NOMO-1 treated with dmso at 0.1 percent for 144 hours (cell line): ENCODE measurements around the gene TUT7.
"Not testable (repeated sequence)": the region's sequence is repeated elsewhere in the genome, so short reads cannot be mapped to it uniquely, and the experiment has no call there.

Source experiments
- DNase-seq: peaks from one replicate; lab custom pipeline; 2025; ENCODE audit not compliant: unreplicated experiment; lab: John Stamatoyannopoulos, UW

Gene TUT7

GRCh38 chr9:86354011-86354817, at the start of gene TUT7:
Gene TUT7, minus strand, starts transcription at chr9:86354410. Its CDS starts 1,211 bp downstream, at chr9:86353199.
- peak; percentile 74 for DNase-seq

- DNase-seq, result no peak
These were observed 48.4 kb upstream of the TUT7 start for GRCh38 chr9:86402591-86402990.

GRCh38 chr9:86396412-86396811, 42.2 kb upstream of the TUT7 start:
- DNase-seq, result no peak

GRCh38 chr9:86390184-86390583, 36.0 kb upstream of the TUT7 start:
- not testable (repeated sequence) for DNase-seq

GRCh38 chr9:86389628-86390027, 35.4 kb upstream of the TUT7 start:
- peak; percentile 62 for DNase-seq

GRCh38 chr9:86387376-86387775, 33.2 kb upstream of the TUT7 start:
- no peak for DNase-seq

- not testable (repeated sequence) for DNase-seq
These were observed 28.8 kb upstream of the TUT7 start for GRCh38 chr9:86383000-86383399.

- DNase-seq, result no peak
These were observed 21.8 kb upstream of the TUT7 start for GRCh38 chr9:86376016-86376415.

GRCh38 chr9:86369810-86370209, 15.6 kb upstream of the TUT7 start:
- no peak for DNase-seq

- DNase-seq, result peak; percentile 29
These were observed 14.8 kb upstream of the TUT7 start for GRCh38 chr9:86368871-86369521.

- no peak for DNase-seq
These were observed 7.0 kb upstream of the TUT7 start for GRCh38 chr9:86361176-86361575.

GRCh38 chr9:86359151-86359879, 5.1 kb upstream of the TUT7 start:
- no peak for DNase-seq

GRCh38 chr9:86356871-86357866, 3.0 kb upstream of the TUT7 start:
- DNase-seq, result no peak

- DNase-seq, result no peak
These were observed 1.6 kb upstream of the TUT7 start for GRCh38 chr9:86355814-86356213.

GRCh38 chr9:86354818-86355309, 654 bp upstream of the TUT7 start:
- no peak for DNase-seq

GRCh38 chr9:86353655-86354010, 577 bp downstream of the TUT7 start:
- DNase-seq, result no peak

- no peak for DNase-seq
These were observed 1.7 kb downstream of the TUT7 start for GRCh38 chr9:86352440-86353077.

GRCh38 chr9:86351880-86352279, 2.3 kb downstream of the TUT7 start:
- DNase-seq, result no peak

GRCh38 chr9:86350006-86350760, 4.0 kb downstream of the TUT7 start:
- no peak for DNase-seq
